Measurements from ENCODE around the gene INSC.

- TF ChIP-seq CTCF (IDR thresholded peaks at IDR 0.05) (no peak), POLR2AphosphoS5 (IDR thresholded peaks at IDR 0.05) (no peak)
Measured at GRCh38 chr11:15232496-15232895, 117.8 kb downstream of the INSC start.
